HG03039 (cell line): ENCODE data around the gene NPW.

Source experiments
- ATAC-seq: cut with Tn5 transposase; IDR thresholded peaks from one replicate; pipeline ENCODE4 v1.9.1; 2021; ENCODE audit warnings: mild to moderate bottlenecking, moderate library complexity; ENCODE audit not compliant: unreplicated experiment

Gene NPW

GRCh38 chr16:2034696-2035430, 15.3 kb downstream of the NPW start:
- no peak for ATAC-seq

GRCh38 chr16:2035431-2036199, 16.0 kb downstream of the NPW start:
- ATAC-seq: no peak

GRCh38 chr16:2036200-2036966, 16.8 kb downstream of the NPW start:
- ATAC-seq: no peak

GRCh38 chr16:2037115-2037514, 17.5 kb downstream of the NPW start:
- no peak for ATAC-seq

- no peak for ATAC-seq
Measured at GRCh38 chr16:2037647-2038381, 18.2 kb downstream of the NPW start.

GRCh38 chr16:2038382-2039231, 19.0 kb downstream of the NPW start:
- ATAC-seq: no peak

GRCh38 chr16:2039274-2040031, 19.9 kb downstream of the NPW start:
- ATAC-seq: no peak

- ATAC-seq: no peak
Measured at GRCh38 chr16:2040041-2040786, 20.6 kb downstream of the NPW start.

GRCh38 chr16:2040787-2041522, 21.4 kb downstream of the NPW start:
- ATAC-seq: no peak

- ATAC-seq: no peak
Measured at GRCh38 chr16:2042171-2042985, 22.8 kb downstream of the NPW start.

GRCh38 chr16:2042986-2043666, 23.5 kb downstream of the NPW start:
- ATAC-seq: no peak

- no peak for ATAC-seq
Measured at GRCh38 chr16:2043667-2044451, 24.3 kb downstream of the NPW start.

GRCh38 chr16:2044541-2044940, 25.0 kb downstream of the NPW start:
- no peak for ATAC-seq

- ATAC-seq: no peak
Measured at GRCh38 chr16:2045965-2046892, 26.6 kb downstream of the NPW start.

GRCh38 chr16:2046893-2047329, 27.3 kb downstream of the NPW start:
- ATAC-seq: no peak
